Peyer's patch (tissue), 4 donors: ENCODE results near the gene SLC28A1. TPM values are rescaled to one million over a fixed set of nuclear protein-coding genes. Genes with fewer than 3 reads are reported as not detected.

Experiments
- DNase-seq, 3 donors: peaks; one replicate each; pipeline ENCODE4 v3.0.0-alpha.2; 2017 to 2019
- H3K27ac ChIP-seq, 4 donors: fragments of 200-600 bp; sonication (generic); one replicate each; pipeline ENCODE4 v1.5.1; 2016 to 2019
- H3K27me3 ChIP-seq, 2 donors: fragments of 200-600 bp; sonication (generic); one replicate each; pipeline ENCODE4 v1.5.1; 2019
- H3K36me3 ChIP-seq, 3 donors: fragments of 200-600 bp; sonication (generic); one replicate each; pipeline ENCODE4 v1.5.1; 2016 to 2019
- H3K4me1 ChIP-seq, 4 donors: fragments of 200-600 bp; sonication (generic); one replicate each; pipeline ENCODE4 v1.5.1; 2016 to 2019
- H3K4me3 ChIP-seq, 4 donors: fragments of 200-600 bp; sonication (generic); 1 replicate in 3 of 4; 2 replicates in 1 of 4; pipeline ENCODE4 v1.5.1; 2016 to 2019; ENCODE audit warnings: mild to moderate bottlenecking in 1 of 4
- H3K9me3 ChIP-seq, 4 donors: fragments of 200-600 bp; sonication (generic); one replicate each; pipeline ENCODE4 v1.5.1; 2016 to 2019; ENCODE audit warnings: mild to moderate bottlenecking in 1 of 4
- CTCF ChIP-seq, 6 experiments: fragments of 450-650 bp in 4 of 6; fragments of 200-600 bp in 2 of 6; sonication (generic) in 1 of 6; IDR thresholded peaks; one replicate each; pipeline ENCODE4 v1.5.1; 2017 to 2019; ENCODE audit warnings: antibody characterized with exemption in 6 of 6, mild to moderate bottlenecking in 3 of 6, moderate library complexity in 1 of 6
- POLR2A ChIP-seq, 2 donors: fragments of 450-650 bp; IDR thresholded peaks; one replicate each; pipeline ENCODE4 v1.5.1; 2017; ENCODE audit warnings: antibody characterized with exemption in 2 of 2, mild to moderate bottlenecking in 2 of 2, moderate library complexity in 2 of 2
- small RNA-seq, 2 donors: library from RNA; depleted of rRNA; stranded (forward); fragments of <200 nt; gene quantifications; one replicate each; pipeline ENCODE3, GENCODE V24; 2016
- total RNA-seq, 4 donors: library from RNA; depleted of rRNA; stranded (reverse); fragments of >200 nt; gene quantifications; one replicate each; pipeline ENCODE4 v1.1.0, GENCODE V29; 2016

The SLC28A1 gene
- total RNA-seq, 4 donors from 2014 or later = 4.1 to 111 (median 64.3) TPM

GRCh38 chr15:84990507-84990906 is 106.0 kb downstream of the SLC28A1 start:
- DNase-seq = no peak
- Histone ChIP-seq H3K27ac (no peak overlapping the region), H3K27me3 (no peaks in the 10 kb centered on the region), H3K36me3 (no peaks in the 10 kb centered on the region), H3K9me3 (no peaks in the 10 kb centered on the region), H3K4me3 (no peak overlapping the region), H3K4me1 (peaks cover 0 to 30% (median 5%) of the 10 kb centered on the region in 4 donors)
- TF ChIP-seq POLR2A (IDR thresholded peaks at IDR 0.05) (no peak), CTCF (IDR thresholded peaks at IDR 0.05) (no peak)

- no peaks in the 10 kb centered on the region for H3K36me3 ChIP-seq
- H3K27me3 ChIP-seq = no peaks in the 10 kb centered on the region
- H3K9me3 ChIP-seq = no peaks in the 10 kb centered on the region
- H3K4me3 ChIP-seq = no peak overlapping the region
- no peak for DNase-seq
- TF ChIP-seq POLR2A (IDR thresholded peaks at IDR 0.05) (no peak), CTCF (IDR thresholded peaks at IDR 0.05) (no peak)
- peaks cover 0 to 23% (median 5%) of the 10 kb centered on the region in 4 donors for H3K4me1 ChIP-seq
- H3K27ac ChIP-seq = no peak overlapping the region
These were observed 106.7 kb downstream of the SLC28A1 start for GRCh38 chr15:84991014-84991712.

- no peak overlapping the region for H3K4me3 ChIP-seq
- H3K4me1 ChIP-seq = peaks cover 0 to 16% (median 5%) of the 10 kb centered on the region in 4 donors
- peak overlapping the region in 1 of 4 donors; percentile 61 for H3K27ac ChIP-seq
- H3K27me3 ChIP-seq = no peaks in the 10 kb centered on the region
- TF ChIP-seq CTCF (IDR thresholded peaks at IDR 0.05) (no peak), POLR2A (IDR thresholded peaks at IDR 0.05) (no peak)
- H3K9me3 ChIP-seq = no peaks in the 10 kb centered on the region
- peak in 1 of 3 donors; percentile 73 for DNase-seq
- H3K36me3 ChIP-seq = no peaks in the 10 kb centered on the region
These were observed 107.9 kb downstream of the SLC28A1 start for GRCh38 chr15:84992157-84992944.

Small RNA genes lying within 50 kb of the gene (small RNA-seq; reads per million reads assigned to genes)
- gene RF00402 = 0 reads per million in 2 donors
- gene RNU6-339P = 0 reads per million in 2 donors
- 0 reads per million in 2 donors for gene RNU6-796P

Other genes with a start within 250 kb of the SLC28A1 start
- 10 to 100 TPM; 17.0 to 53.6 (median 29.8) TPM for gene WDR73, start 230.4 kb upstream of the SLC28A1 start, total RNA-seq
- gene NMB, start 226.5 kb upstream of the SLC28A1 start, total RNA-seq = 1 to 10 TPM in 3 of 4 donors, not detected in 1; 1.6 to 2.8 (median 2.7) TPM
- 10 to 100 TPM; 35.9 to 75.1 (median 61.7) TPM for gene SEC11A, start 168.5 kb upstream of the SLC28A1 start, total RNA-seq
- 10 to 100 TPM; 25.6 to 47.6 (median 40.9) TPM for gene ZNF592, start 136.1 kb upstream of the SLC28A1 start, total RNA-seq
- 1 to 10 TPM in 1 of 4 donors, under 1 TPM in 3; 0.18 to 7.0 (median 0.68) TPM for gene ALPK3, start 67.3 kb upstream of the SLC28A1 start, total RNA-seq
- gene PDE8A, start 97.2 kb downstream of the SLC28A1 start, total RNA-seq = 100 to 1,000 TPM in 1 of 4 donors, 10 to 100 TPM in 3; 69.0 to 109 (median 89.5) TPM